Measurements from ENCODE around the gene LIN37.

DNA sequence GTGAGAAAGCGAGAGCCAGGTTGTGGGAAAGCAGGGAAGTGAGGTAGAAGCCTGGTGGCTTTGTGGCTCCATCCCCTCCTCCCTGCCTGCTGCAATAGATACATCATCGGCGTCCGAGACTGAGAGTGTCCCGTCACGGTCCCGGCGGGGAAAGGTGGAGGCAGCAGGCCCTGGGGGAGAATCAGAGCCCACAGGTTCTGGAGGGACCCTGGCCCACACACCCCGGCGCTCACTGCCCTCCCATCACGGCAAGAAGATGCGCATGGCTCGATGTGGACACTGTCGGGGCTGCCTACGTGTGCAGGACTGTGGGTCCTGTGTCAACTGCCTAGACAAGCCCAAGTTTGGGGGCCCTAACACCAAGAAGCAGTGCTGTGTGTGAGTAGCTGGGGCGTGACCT lies 25.5 kb upstream of the LIN37 start:
- TF ChIP-seq, protein P1, sequence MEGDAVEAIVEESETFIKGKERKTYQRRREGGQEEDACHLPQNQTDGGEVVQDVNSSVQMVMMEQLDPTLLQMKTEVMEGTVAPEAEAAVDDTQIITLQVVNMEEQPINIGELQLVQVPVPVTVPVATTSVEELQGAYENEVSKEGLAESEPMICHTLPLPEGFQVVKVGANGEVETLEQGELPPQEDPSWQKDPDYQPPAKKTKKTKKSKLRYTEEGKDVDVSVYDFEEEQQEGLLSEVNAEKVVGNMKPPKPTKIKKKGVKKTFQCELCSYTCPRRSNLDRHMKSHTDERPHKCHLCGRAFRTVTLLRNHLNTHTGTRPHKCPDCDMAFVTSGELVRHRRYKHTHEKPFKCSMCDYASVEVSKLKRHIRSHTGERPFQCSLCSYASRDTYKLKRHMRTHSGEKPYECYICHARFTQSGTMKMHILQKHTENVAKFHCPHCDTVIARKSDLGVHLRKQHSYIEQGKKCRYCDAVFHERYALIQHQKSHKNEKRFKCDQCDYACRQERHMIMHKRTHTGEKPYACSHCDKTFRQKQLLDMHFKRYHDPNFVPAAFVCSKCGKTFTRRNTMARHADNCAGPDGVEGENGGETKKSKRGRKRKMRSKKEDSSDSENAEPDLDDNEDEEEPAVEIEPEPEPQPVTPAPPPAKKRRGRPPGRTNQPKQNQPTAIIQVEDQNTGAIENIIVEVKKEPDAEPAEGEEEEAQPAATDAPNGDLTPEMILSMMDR (IDR thresholded peaks at IDR 0.05): no peak
- TF ChIP-seq POLR2A (IDR thresholded peaks at IDR 0.05): no peak
- no peak for TF ChIP-seq POLR2AphosphoS5 (IDR thresholded peaks at IDR 0.05)

Data from breast epithelium (tissue), 3 donors.